Testis (tissue), 2 donors: ENCODE results near the gene INPP5A.

Experiments used
- CTCF ChIP-seq, 3 experiments: fragments of 450-650 bp in 2 of 3; fragments of 200-600 bp in 1 of 3; sonication (generic) in 1 of 3; IDR thresholded peaks; one replicate each; pipeline ENCODE4 v1.5.1; 2016 to 2019; ENCODE audit warnings: antibody characterized with exemption in 3 of 3, mild to moderate bottlenecking in 2 of 3, moderate library complexity in 1 of 3
- POLR2A ChIP-seq: fragments of 450-650 bp; IDR thresholded peaks from one replicate; pipeline ENCODE4 v1.6.1; 2017; ENCODE audit warnings: antibody characterized with exemption, mild to moderate bottlenecking, moderate library complexity

GRCh38 chr10:132752378-132752777 is 214.8 kb downstream of the INPP5A start:
- no peak for TF ChIP-seq CTCF (IDR thresholded peaks at IDR 0.05)
- no peak for TF ChIP-seq POLR2A
